Keratinocyte (primary cell): ENCODE measurements around the gene ZNF462. TPM values are rescaled to one million over a fixed set of nuclear protein-coding genes. Genes with fewer than 3 reads are reported as not detected.
A peak's percentile ranks its signal among the peaks of the same experiment; 100 is the strongest.

Experiments
- DNase-seq: peaks from one replicate; pipeline ENCODE4 v3.0.0-alpha.2; 2011; ENCODE audit warnings: low read depth, missing footprints, low spot score
- FAIRE-seq: peaks from 2 replicates; lab custom pipeline; 2011; peaks lifted over from hg19 to GRCh38; lab: Jason Lieb, UNC
- H2AFZ ChIP-seq: 2 replicates; pipeline ENCODE4 v1.6.0; 2012; ENCODE audit warnings: low read length, control low read depth, inconsistent platforms; ENCODE audit not compliant: control insufficient read depth
- H3K27ac ChIP-seq: 2 replicates; pipeline ENCODE4 v1.5.1; 2011; ENCODE audit warnings: low read length; ENCODE audit not compliant: control insufficient read depth, insufficient read depth
- H3K27me3 ChIP-seq: 3 replicates; pipeline ENCODE4 v1.6.0; 2011; ENCODE audit warnings: low read length; ENCODE audit not compliant: control insufficient read depth, insufficient read depth; ENCODE audit errors: extremely low read depth
- H3K36me3 ChIP-seq, 2 experiments: 2 replicates in 1 of 2; 3 replicates in 1 of 2; pipeline ENCODE4 v1.5.1; 2011; ENCODE audit warnings: low read length in 2 of 2, mild to moderate bottlenecking in 1 of 2; ENCODE audit not compliant: control insufficient read depth in 2 of 2, insufficient read depth in 2 of 2; ENCODE audit errors: extremely low read depth in 1 of 2
- H3K4me1 ChIP-seq: 3 replicates; pipeline ENCODE4 v1.5.1; 2011; ENCODE audit warnings: low read length; ENCODE audit not compliant: control insufficient read depth, insufficient read depth; ENCODE audit errors: extremely low read depth
- H3K4me2 ChIP-seq: 3 replicates; pipeline ENCODE4 v1.6.0; 2011; ENCODE audit warnings: low read depth, low read length; ENCODE audit not compliant: control insufficient read depth, insufficient read depth; ENCODE audit errors: extremely low read depth
- H3K4me3 ChIP-seq, 3 experiments: fragments of 200-600 bp in 1 of 3; sonication (generic) in 1 of 3; 2 replicates in 2 of 3; 3 replicates in 1 of 3; pipeline ENCODE4 v1.5.1; 2011 to 2016; ENCODE audit warnings: low read length in 3 of 3, mild to moderate bottlenecking in 3 of 3, control low read depth in 2 of 3, inconsistent platforms in 1 of 3, low read depth in 1 of 3, mixed read lengths in 1 of 3, mixed run types in 1 of 3, moderate library complexity in 1 of 3; ENCODE audit not compliant: control insufficient read depth in 2 of 3, insufficient read depth in 2 of 3; ENCODE audit errors: extremely low read depth in 1 of 3
- H3K79me2 ChIP-seq: 2 replicates; pipeline ENCODE4 v1.6.0; 2012; ENCODE audit warnings: low read length; ENCODE audit not compliant: control insufficient read depth, insufficient read depth
- H3K9ac ChIP-seq: 3 replicates; pipeline ENCODE4 v1.6.0; 2011; ENCODE audit warnings: low read length; ENCODE audit not compliant: control insufficient read depth, insufficient read depth; ENCODE audit errors: extremely low read depth
- H3K9me1 ChIP-seq: 3 replicates; pipeline ENCODE4 v1.6.0; 2011; ENCODE audit warnings: low read length; ENCODE audit not compliant: control insufficient read depth, insufficient read depth; ENCODE audit errors: extremely low read depth
- H3K9me3 ChIP-seq: 2 replicates; pipeline ENCODE4 v1.5.1; 2012; ENCODE audit warnings: low read depth, low read length; ENCODE audit not compliant: control insufficient read depth
- H4K20me1 ChIP-seq: 3 replicates; pipeline ENCODE4 v1.6.0; 2011; ENCODE audit warnings: low read length; ENCODE audit not compliant: control insufficient read depth, insufficient read depth; ENCODE audit errors: extremely low read depth
- EZH2 ChIP-seq: IDR thresholded peaks from one replicate; pipeline ENCODE4 v1.6.1; 2012; ENCODE audit warnings: inconsistent platforms, mild to moderate bottlenecking, low read length, moderate library complexity
- dilution Hi-C: fragments of 300-500 bp; cut with MboI; formaldehyde crosslinking; loops from one replicate; pipeline ENCODE4 v1.7.0; 2020; ENCODE audit warnings: low sequenced_read_pairs; ENCODE audit not compliant: extremely low pct_ligation_motif_present
- polyA plus RNA-seq, 5 experiments: library from polyadenylated mRNA; depleted of rRNA in 3 of 5; stranded (reverse) in 3 of 5; stranded (forward) in 1 of 5; unstranded in 1 of 5; fragments of >200 nt; gene quantifications; 1 replicate in 1 of 5; 2 replicates in 3 of 5; 3 replicates in 1 of 5; pipeline versions ENCODE4 v1.2.1 to v1.2.3, GENCODE V29; 2011 to 2012; ENCODE audit warnings: missing spikeins in 2 of 5, low read depth in 1 of 5, low replicate concordance in 1 of 5
- TF ChIP-seq, protein P1 (sequence below), 3 experiments: IDR thresholded peaks in 1 of 3; conservative IDR thresholded peaks in 1 of 3; optimal IDR thresholded peaks in 1 of 3; 2 replicates in 2 of 3; 3 replicates in 1 of 3; pipeline versions ENCODE3 to v1.5.1; 2011; ENCODE audit warnings: low read length in 3 of 3, mild to moderate bottlenecking in 3 of 3, moderate library complexity in 2 of 3, control low read depth in 1 of 3, inconsistent platforms in 1 of 3; ENCODE audit not compliant: insufficient read depth in 2 of 3; ENCODE audit errors: extremely low read depth in 1 of 3

The ZNF462 gene
- polyA plus RNA-seq, 1 donor (not counting 4 experiments of a cell fraction or from before 2014, with no cell fraction given): 7.8 TPM

DNA sequence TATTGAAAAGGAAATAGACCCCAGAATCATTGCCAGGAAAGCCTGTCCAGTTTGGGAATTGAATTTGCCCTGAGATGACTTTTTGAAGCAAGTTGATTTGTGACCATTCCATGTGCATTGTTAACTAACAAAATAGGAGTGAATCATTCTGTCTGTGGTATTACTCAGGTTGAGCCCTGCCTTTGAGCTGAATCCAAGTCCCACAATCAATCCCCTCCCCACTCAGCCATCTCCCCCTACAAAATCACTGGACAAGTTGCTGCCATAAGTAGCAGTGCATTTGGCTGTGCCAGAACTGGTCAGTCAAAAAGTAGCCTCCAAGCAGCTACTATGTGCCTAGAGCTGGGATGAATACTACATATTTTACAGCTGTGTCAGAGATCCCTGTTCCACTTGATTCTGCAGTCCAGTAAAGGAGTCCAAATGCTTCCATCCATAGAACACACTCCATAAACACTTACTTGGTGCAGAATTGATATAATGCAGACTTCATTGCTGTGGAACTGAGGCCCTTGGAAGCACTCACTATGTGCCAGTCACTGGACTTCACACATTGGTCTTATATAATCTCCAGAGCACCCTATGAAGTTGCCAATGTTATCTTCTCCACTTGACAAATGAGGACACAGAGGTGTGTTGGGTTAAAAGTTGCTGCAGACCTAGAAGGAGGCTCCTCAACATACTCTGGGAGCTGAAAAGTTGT is 96.1 kb downstream of the ZNF462 start:
- peaks cover 21% of the 10 kb centered on the region for H3K4me1 ChIP-seq
- H3K36me3 ChIP-seq: peaks cover 0 to 3% of the 10 kb centered on the region in 2 experiments
- DNase-seq (no peak), FAIRE-seq (peak; percentile 48)
- TF ChIP-seq EZH2: no peak
- TF ChIP-seq, protein P1, sequence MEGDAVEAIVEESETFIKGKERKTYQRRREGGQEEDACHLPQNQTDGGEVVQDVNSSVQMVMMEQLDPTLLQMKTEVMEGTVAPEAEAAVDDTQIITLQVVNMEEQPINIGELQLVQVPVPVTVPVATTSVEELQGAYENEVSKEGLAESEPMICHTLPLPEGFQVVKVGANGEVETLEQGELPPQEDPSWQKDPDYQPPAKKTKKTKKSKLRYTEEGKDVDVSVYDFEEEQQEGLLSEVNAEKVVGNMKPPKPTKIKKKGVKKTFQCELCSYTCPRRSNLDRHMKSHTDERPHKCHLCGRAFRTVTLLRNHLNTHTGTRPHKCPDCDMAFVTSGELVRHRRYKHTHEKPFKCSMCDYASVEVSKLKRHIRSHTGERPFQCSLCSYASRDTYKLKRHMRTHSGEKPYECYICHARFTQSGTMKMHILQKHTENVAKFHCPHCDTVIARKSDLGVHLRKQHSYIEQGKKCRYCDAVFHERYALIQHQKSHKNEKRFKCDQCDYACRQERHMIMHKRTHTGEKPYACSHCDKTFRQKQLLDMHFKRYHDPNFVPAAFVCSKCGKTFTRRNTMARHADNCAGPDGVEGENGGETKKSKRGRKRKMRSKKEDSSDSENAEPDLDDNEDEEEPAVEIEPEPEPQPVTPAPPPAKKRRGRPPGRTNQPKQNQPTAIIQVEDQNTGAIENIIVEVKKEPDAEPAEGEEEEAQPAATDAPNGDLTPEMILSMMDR (optimal IDR thresholded peaks at IDR 0.05 in 1 of 3, IDR thresholded peaks at IDR 0.05 in 1 of 3, conservative IDR thresholded peaks at IDR 0.05 in 1 of 3; ENCODE audit: extremely low read depth in 1 of 3, insufficient read depth in 2 of 3, low read length in 3 of 3): no peak
- dilution Hi-C loops: no loop called here
- no peaks in the 10 kb centered on the region for H3K9me1 ChIP-seq
- no peak overlapping the region for H3K9ac ChIP-seq
- H3K27me3 ChIP-seq: no peaks in the 10 kb centered on the region
- no peaks in the 10 kb centered on the region for H4K20me1 ChIP-seq
- no peaks in the 10 kb centered on the region for H3K9me3 ChIP-seq
- no peak overlapping the region for H3K4me3 ChIP-seq
- no peaks in the 10 kb centered on the region for H3K79me2 ChIP-seq
- no peak overlapping the region for H3K4me2 ChIP-seq
- no peak overlapping the region for H2AFZ ChIP-seq
- no peak overlapping the region for H3K27ac ChIP-seq

DNA sequence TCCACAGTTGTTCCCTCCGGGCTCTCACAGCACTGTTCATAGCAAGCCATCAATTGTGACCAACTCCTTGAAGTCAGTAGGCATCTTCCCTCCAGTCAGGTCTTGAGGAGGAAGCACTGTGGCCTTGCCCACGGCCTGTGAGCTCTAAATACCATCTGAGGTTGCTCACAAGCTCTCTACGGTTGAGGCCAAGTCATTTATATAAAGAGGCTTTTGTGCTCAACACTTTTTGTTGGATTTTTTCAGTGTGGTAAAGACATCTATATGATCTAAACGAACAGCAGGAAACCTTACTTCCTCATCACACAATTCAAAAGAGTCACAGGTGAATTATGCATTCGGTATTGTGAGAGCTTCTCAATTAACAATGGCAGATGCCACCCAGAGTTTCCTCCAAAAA is 97.3 kb downstream of the ZNF462 start:
- H3K9me3 ChIP-seq: no peaks in the 10 kb centered on the region
- H2AFZ ChIP-seq: no peak overlapping the region
- H3K4me2 ChIP-seq: no peak overlapping the region
- no peak overlapping the region for H3K4me3 ChIP-seq
- H3K27ac ChIP-seq: no peak overlapping the region
- dilution Hi-C loops: no loop called here
- no peaks in the 10 kb centered on the region for H4K20me1 ChIP-seq
- H3K79me2 ChIP-seq: no peaks in the 10 kb centered on the region
- FAIRE-seq (peak; percentile 52), DNase-seq (no peak)
- TF ChIP-seq EZH2: no peak
- TF ChIP-seq, protein P1 (optimal IDR thresholded peaks at IDR 0.05 in 1 of 3, IDR thresholded peaks at IDR 0.05 in 1 of 3, conservative IDR thresholded peaks at IDR 0.05 in 1 of 3; ENCODE audit: extremely low read depth in 1 of 3, insufficient read depth in 2 of 3, low read length in 3 of 3): no peak
- peaks cover 0 to 3% of the 10 kb centered on the region in 2 experiments for H3K36me3 ChIP-seq
- H3K4me1 ChIP-seq: peaks cover 20% of the 10 kb centered on the region
- H3K27me3 ChIP-seq: no peaks in the 10 kb centered on the region
- no peaks in the 10 kb centered on the region for H3K9me1 ChIP-seq
- no peak overlapping the region for H3K9ac ChIP-seq
